ENCODE results near the gene SUSD6. TPM values are rescaled to one million over a fixed set of nuclear protein-coding genes. Genes with fewer than 3 reads are reported as not detected.

SUSD6 gene
- total RNA-seq, 1 donor from 2014 or later = 49.0 TPM

GRCh38 chr14:69606258-69607184, 4.9 kb upstream of the SUSD6 start:
- Histone ChIP-seq H3K27me3 (ENCODE audit: control insufficient read depth, insufficient read depth, low read length) (no peaks in the 10 kb centered on the region), H3K4me3 (ENCODE audit: low read depth, low read length) (no peak overlapping the region), H3K36me3 (ENCODE audit: control insufficient read depth, insufficient read depth, low read length) (no peaks in the 10 kb centered on the region)
- DNase-seq (ENCODE audit: low read depth) = no peak
- TF ChIP-seq, protein P1, sequence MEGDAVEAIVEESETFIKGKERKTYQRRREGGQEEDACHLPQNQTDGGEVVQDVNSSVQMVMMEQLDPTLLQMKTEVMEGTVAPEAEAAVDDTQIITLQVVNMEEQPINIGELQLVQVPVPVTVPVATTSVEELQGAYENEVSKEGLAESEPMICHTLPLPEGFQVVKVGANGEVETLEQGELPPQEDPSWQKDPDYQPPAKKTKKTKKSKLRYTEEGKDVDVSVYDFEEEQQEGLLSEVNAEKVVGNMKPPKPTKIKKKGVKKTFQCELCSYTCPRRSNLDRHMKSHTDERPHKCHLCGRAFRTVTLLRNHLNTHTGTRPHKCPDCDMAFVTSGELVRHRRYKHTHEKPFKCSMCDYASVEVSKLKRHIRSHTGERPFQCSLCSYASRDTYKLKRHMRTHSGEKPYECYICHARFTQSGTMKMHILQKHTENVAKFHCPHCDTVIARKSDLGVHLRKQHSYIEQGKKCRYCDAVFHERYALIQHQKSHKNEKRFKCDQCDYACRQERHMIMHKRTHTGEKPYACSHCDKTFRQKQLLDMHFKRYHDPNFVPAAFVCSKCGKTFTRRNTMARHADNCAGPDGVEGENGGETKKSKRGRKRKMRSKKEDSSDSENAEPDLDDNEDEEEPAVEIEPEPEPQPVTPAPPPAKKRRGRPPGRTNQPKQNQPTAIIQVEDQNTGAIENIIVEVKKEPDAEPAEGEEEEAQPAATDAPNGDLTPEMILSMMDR (IDR thresholded peaks at IDR 0.05; ENCODE audit: insufficient read depth, low read length, poor library complexity, severe bottlenecking) = no peak

- no peaks in the 10 kb centered on the region for H3K27me3 ChIP-seq (ENCODE audit: control insufficient read depth, insufficient read depth, low read length)
- peak overlapping the region; percentile 56 for H3K4me3 ChIP-seq (ENCODE audit: low read depth, low read length)
- DNase-seq (ENCODE audit: low read depth) = no peak
- TF ChIP-seq, protein P1 (IDR thresholded peaks at IDR 0.05; ENCODE audit: insufficient read depth, low read length, poor library complexity, severe bottlenecking) = no peak
- no peaks in the 10 kb centered on the region for H3K36me3 ChIP-seq (ENCODE audit: control insufficient read depth, insufficient read depth, low read length)
Measured at GRCh38 chr14:69610020-69610873, 1.1 kb upstream of the SUSD6 start.

GRCh38 chr14:69610874-69611171, 573 bp upstream of the SUSD6 start:
- no peak for DNase-seq (ENCODE audit: low read depth)
- TF ChIP-seq, protein P1 (IDR thresholded peaks at IDR 0.05; ENCODE audit: insufficient read depth, low read length, poor library complexity, severe bottlenecking) = no peak

DNA sequence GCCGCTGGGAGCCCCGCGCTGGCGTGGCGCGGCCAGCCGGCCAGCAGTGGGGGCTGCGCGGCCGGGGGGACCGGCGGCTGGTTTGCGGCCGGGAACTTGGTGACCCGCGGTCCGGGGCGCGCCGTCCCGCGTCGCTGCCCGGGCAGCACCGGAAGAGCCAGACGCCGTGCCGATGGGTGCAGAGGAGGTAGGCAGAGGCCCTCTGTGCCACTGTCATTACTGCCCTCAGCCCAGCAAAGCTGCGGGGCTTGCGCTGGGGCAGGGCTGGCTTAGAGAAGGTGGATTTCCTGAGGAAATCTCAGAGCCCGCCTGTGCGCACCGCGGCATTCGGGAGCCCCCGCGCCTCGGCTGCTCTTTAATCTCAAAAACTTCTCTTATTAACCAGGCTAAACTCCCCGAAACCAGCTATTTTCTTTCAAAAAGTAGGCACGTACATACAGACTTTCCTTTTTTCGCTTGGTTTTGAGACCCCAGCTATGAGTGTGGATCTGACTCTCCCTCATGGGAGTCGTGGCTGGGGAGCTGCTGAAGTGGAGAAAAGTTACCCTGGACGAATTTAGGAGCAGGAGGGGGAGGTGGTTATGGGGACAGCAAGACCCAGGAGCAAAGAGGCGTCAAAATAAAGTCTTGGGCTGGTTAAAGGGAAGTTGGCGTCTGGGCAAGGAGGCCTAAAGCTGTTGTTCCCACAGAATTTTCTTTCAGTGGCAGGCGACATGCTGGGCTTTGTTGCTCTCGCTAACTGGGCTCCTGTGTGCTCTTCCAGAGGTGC, 802 bp downstream of the SUSD6 start:
- H3K4me3 ChIP-seq (ENCODE audit: low read depth, low read length) = peak overlapping the region; percentile 84
- no peaks in the 10 kb centered on the region for H3K27me3 ChIP-seq (ENCODE audit: control insufficient read depth, insufficient read depth, low read length)
- no peak for DNase-seq (ENCODE audit: low read depth)
- TF ChIP-seq, protein P1 (IDR thresholded peaks at IDR 0.05; ENCODE audit: insufficient read depth, low read length, poor library complexity, severe bottlenecking) = no peak
- no peaks in the 10 kb centered on the region for H3K36me3 ChIP-seq (ENCODE audit: control insufficient read depth, insufficient read depth, low read length)

More at GRCh38 chr14:69610874-69611171, 573 bp upstream of the SUSD6 start:
- H3K36me3 ChIP-seq (ENCODE audit: control insufficient read depth, insufficient read depth, low read length) = no peaks in the 10 kb centered on the region
- H3K4me3 ChIP-seq (ENCODE audit: low read depth, low read length) = peak overlapping the region; percentile 56
- H3K27me3 ChIP-seq (ENCODE audit: control insufficient read depth, insufficient read depth, low read length) = no peaks in the 10 kb centered on the region

DNA sequence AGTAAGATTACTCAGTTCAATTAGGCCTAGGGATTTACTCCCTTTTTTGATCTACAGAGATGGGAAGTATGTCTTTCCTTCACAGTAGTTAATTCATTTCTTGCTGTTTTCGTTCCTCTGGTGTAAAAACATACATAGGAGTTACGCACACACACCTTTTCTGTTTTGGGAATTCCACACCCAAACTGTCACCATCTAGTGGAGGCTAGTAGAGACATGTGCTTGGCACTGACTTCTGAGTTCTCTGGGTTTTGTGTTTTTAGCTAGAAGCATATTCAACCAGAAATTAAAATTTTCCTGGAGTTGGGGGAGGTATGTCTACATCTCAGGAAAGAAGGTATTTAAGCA, 1.4 kb downstream of the SUSD6 start:
- DNase-seq (ENCODE audit: low read depth) = no peak
- TF ChIP-seq, protein P1 (IDR thresholded peaks at IDR 0.05; ENCODE audit: insufficient read depth, low read length, poor library complexity, severe bottlenecking) = peak; percentile 8

More for the DNA sequence above, 1.4 kb downstream of the SUSD6 start:
- Histone ChIP-seq H3K36me3 (ENCODE audit: control insufficient read depth, insufficient read depth, low read length) (no peaks in the 10 kb centered on the region), H3K27me3 (ENCODE audit: control insufficient read depth, insufficient read depth, low read length) (no peaks in the 10 kb centered on the region), H3K4me3 (ENCODE audit: low read depth, low read length) (peak overlapping the region; percentile 84)
